Hepatocyte (in vitro differentiated cells): ENCODE results near the gene EFNB2. TPM values are rescaled to one million over a fixed set of nuclear protein-coding genes. Genes with fewer than 3 reads are reported as not detected.

Experiments
- DNase-seq: peaks from one replicate; pipeline ENCODE4 v3.0.0-alpha.2; 2016; ENCODE audit warnings: low spot score
- H2AFZ ChIP-seq: fragments of 200-600 bp; sonication (generic); 2 replicates; pipeline ENCODE4 v1.6.0; 2016; ENCODE audit warnings: antibody characterized with exemption, mild to moderate bottlenecking
- H3K27ac ChIP-seq: fragments of 200-600 bp; sonication (generic); 2 replicates; pipeline ENCODE4 v1.5.1; 2016; ENCODE audit warnings: mild to moderate bottlenecking
- H3K27me3 ChIP-seq: fragments of 200-600 bp; sonication (generic); 2 replicates; pipeline ENCODE4 v1.6.1; 2016
- H3K36me3 ChIP-seq: fragments of 200-600 bp; sonication (generic); replicated peaks from 2 replicates; pipeline ENCODE4 v1.5.1; 2016; ENCODE audit warnings: low read depth; ENCODE audit not compliant: insufficient read depth
- H3K4me1 ChIP-seq: fragments of 200-600 bp; sonication (generic); 2 replicates; pipeline ENCODE4 v1.5.1; 2016; ENCODE audit warnings: mild to moderate bottlenecking, moderate library complexity; ENCODE audit not compliant: insufficient read depth
- H3K4me2 ChIP-seq: fragments of 200-600 bp; sonication (generic); 2 replicates; pipeline ENCODE4 v1.6.0; 2016
- H3K4me3 ChIP-seq: fragments of 200-600 bp; sonication (generic); 2 replicates; pipeline ENCODE4 v1.5.1; 2016; ENCODE audit warnings: mild to moderate bottlenecking
- H3K79me2 ChIP-seq: fragments of 200-600 bp; sonication (generic); 2 replicates; pipeline ENCODE4 v1.6.0; 2017; ENCODE audit warnings: mild to moderate bottlenecking
- H3K9me2 ChIP-seq: fragments of 200-600 bp; sonication (generic); replicated peaks from 2 replicates; pipeline ENCODE4 v1.6.0; 2017; ENCODE audit warnings: mild to moderate bottlenecking; ENCODE audit not compliant: insufficient read depth
- H3K9me3 ChIP-seq: fragments of 200-600 bp; sonication (generic); 2 replicates; pipeline ENCODE4 v1.5.1; 2016; ENCODE audit warnings: low read depth, mild to moderate bottlenecking
- H4K20me1 ChIP-seq: fragments of 200-600 bp; sonication (generic); 2 replicates; pipeline ENCODE4 v1.6.0; 2016; ENCODE audit warnings: mild to moderate bottlenecking; ENCODE audit not compliant: insufficient read depth, poor library complexity, severe bottlenecking
- CTCF ChIP-seq: fragments of 200-600 bp; sonication (generic); IDR thresholded peaks from 2 replicates; pipeline ENCODE4 v1.5.1; 2016; ENCODE audit warnings: antibody characterized with exemption, mild to moderate bottlenecking; ENCODE audit not compliant: poor library complexity
- EZH2 ChIP-seq: fragments of 200-600 bp; sonication (generic); IDR thresholded peaks from 2 replicates; pipeline ENCODE4 v1.6.1; 2016; ENCODE audit warnings: antibody characterized with exemption, mild to moderate bottlenecking, borderline replicate concordance
- EZH2phosphoT487 ChIP-seq: fragments of 200-600 bp; sonication (generic); IDR thresholded peaks from one replicate; pipeline ENCODE4 v1.6.1; 2018; ENCODE audit warnings: antibody characterized with exemption, mild to moderate bottlenecking, low read depth, moderate library complexity; ENCODE audit not compliant: unreplicated experiment, severe bottlenecking
- WGBS: methylation state at CpG from one replicate; pipeline ENCODE4 v1.1.6; 2016; ENCODE audit warnings: low lambda C conversion rate; ENCODE audit errors: missing lambda C conversion rate; 5-methylcytosine and 5-hydroxymethylcytosine counted together
- polyA plus RNA-seq: library from polyadenylated mRNA; unstranded; fragments of >200 nt; fragmentation: Nextera tagmentation; extraction: Ambion mirVana; gene quantifications from 2 replicates; pipeline ENCODE4 v1.2.1, GENCODE V29; 2016
- total RNA-seq: library from RNA; depleted of rRNA; stranded (reverse); fragments of >200 nt; gene quantifications from 2 replicates; pipeline ENCODE4 v1.2.3, GENCODE V29; 2014

EFNB2 gene
- total and polyA plus RNA-seq, 2 experiments from 2014 or later = 62.4 to 63.3 TPM

GRCh38 chr13:106521095-106521799 lies 14.2 kb downstream of the EFNB2 start:
- H3K27ac ChIP-seq = peak overlapping the region; percentile 50

GRCh38 chr13:106520251-106521054 lies 15.0 kb downstream of the EFNB2 start:
- peaks cover 54% of the 10 kb centered on the region for H3K4me1 ChIP-seq
- peak overlapping the region; percentile 50 for H3K27ac ChIP-seq
- no peaks in the 10 kb centered on the region for H3K36me3 ChIP-seq
- no peak for DNase-seq
- H3K9me2 ChIP-seq = no peaks in the 10 kb centered on the region
- WGBS = 51% methylated on average over 12 of the region's 12 CpGs
- H4K20me1 ChIP-seq = peaks cover 31% of the 10 kb centered on the region
- peaks cover 99% of the 10 kb centered on the region for H3K79me2 ChIP-seq
- H2AFZ ChIP-seq = no peak overlapping the region
- H3K9me3 ChIP-seq = no peaks in the 10 kb centered on the region
- TF ChIP-seq EZH2 = no peak
- peak; percentile 59 for TF ChIP-seq CTCF
- peak overlapping the region; percentile 61 for H3K4me2 ChIP-seq
- H3K4me3 ChIP-seq = no peak overlapping the region
- H3K27me3 ChIP-seq = no peaks in the 10 kb centered on the region

More at GRCh38 chr13:106521095-106521799, 14.2 kb downstream of the EFNB2 start:
- H4K20me1 ChIP-seq = peaks cover 26% of the 10 kb centered on the region
- H3K27me3 ChIP-seq = no peaks in the 10 kb centered on the region
- H3K4me1 ChIP-seq = peaks cover 58% of the 10 kb centered on the region
- peak overlapping the region; percentile 61 for H3K4me2 ChIP-seq
- H3K4me3 ChIP-seq = no peak overlapping the region
- H2AFZ ChIP-seq = no peak overlapping the region
- 39% methylated on average over 5 of the region's 5 CpGs for WGBS
- H3K9me3 ChIP-seq = no peaks in the 10 kb centered on the region
- H3K36me3 ChIP-seq = no peaks in the 10 kb centered on the region
- no peak for TF ChIP-seq EZH2
- no peak for TF ChIP-seq CTCF
- TF ChIP-seq EZH2phosphoT487 = no peak
- no peak for DNase-seq
- no peaks in the 10 kb centered on the region for H3K9me2 ChIP-seq
- peaks cover 99% of the 10 kb centered on the region for H3K79me2 ChIP-seq

GRCh38 chr13:106518512-106518911 lies 16.9 kb downstream of the EFNB2 start:
- WGBS = 83% methylated on average over 11 of the region's 11 CpGs
- H3K36me3 ChIP-seq = no peaks in the 10 kb centered on the region
- no peaks in the 10 kb centered on the region for H3K9me3 ChIP-seq
- H3K27me3 ChIP-seq = no peaks in the 10 kb centered on the region
- peaks cover 99% of the 10 kb centered on the region for H3K79me2 ChIP-seq
- no peak for DNase-seq
- H4K20me1 ChIP-seq = peaks cover 32% of the 10 kb centered on the region
- no peak overlapping the region for H3K4me3 ChIP-seq
- TF ChIP-seq EZH2 (no peak), EZH2phosphoT487 (no peak), CTCF (no peak)
- H3K4me2 ChIP-seq = no peak overlapping the region
- H2AFZ ChIP-seq = no peak overlapping the region
- peak overlapping the region; percentile 33 for H3K27ac ChIP-seq
- H3K9me2 ChIP-seq = no peaks in the 10 kb centered on the region
- H3K4me1 ChIP-seq = peaks cover 65% of the 10 kb centered on the region
